Esophagus mucosa (tissue), 1 donor: Measurements from ENCODE around the gene SET. TPM values are rescaled to one million over a fixed set of nuclear protein-coding genes. Genes with fewer than 3 reads are reported as not detected.

ENCODE experiments used
- ATAC-seq: fragments of 200-7000 bp; cut with Tn5 transposase; one replicate; pipeline ENCODE4 v1.9.1; 2020
- total RNA-seq: library from RNA; stranded (reverse); gene quantifications from one replicate; pipeline ENCODE4 v1.2.4, GENCODE V29; 2023
- donor health status: DM: yes; HTN: yes; CAD: no.

SET gene
- total RNA-seq, 1 donor from 2014 or later = 267 TPM

DNA sequence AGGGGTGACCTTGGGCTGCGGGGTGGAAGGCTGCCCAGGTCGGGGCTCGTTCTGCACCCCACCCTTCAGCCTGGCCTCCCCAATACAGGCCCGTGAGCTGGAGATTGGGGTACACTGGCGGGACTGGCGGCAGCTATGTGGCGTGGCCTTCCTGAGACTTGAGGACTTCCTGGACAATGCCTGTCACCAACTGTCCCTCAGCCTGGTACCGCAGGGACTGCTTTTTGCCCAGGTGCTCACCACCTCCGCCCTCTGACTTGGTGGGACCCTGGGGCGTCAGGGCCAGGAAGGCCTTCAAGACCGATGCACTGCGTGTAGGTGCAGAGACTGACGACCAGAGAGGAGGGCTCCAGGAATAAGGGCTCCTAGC is 24.4 kb downstream of the SET start:
- peak; percentile 22 for ATAC-seq

DNA sequence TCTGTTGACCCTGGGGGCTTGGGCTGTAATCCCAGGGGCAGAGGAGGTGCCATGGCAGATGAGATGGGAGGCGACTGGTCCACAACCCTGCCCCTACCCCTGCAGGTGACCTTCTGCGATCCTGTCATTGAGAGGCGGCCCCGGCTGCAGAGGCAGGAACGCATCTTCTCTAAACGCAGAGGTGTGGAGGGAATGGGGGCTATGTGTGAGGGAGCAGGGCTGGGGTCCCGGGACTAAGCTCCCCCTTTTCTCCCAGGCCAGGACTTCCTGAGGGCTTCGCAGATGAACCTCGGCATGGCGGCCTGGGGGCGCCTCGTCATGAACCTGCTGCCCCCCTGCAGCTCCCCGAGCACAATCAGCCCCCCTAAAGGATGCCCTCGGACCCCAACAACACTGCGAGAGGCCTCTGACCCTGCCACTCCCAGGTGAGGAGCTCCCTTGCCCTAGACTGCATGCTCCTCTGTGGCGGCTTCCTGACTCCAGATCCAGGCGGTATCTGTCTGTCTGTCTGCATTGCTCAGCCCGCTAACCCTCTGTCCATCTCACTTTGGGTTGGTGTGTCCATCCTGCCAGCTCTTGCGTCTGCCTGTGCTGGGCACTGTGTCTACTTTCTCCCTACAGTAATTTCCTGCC is 25.0 kb downstream of the SET start:
- ATAC-seq = no peak

DNA sequence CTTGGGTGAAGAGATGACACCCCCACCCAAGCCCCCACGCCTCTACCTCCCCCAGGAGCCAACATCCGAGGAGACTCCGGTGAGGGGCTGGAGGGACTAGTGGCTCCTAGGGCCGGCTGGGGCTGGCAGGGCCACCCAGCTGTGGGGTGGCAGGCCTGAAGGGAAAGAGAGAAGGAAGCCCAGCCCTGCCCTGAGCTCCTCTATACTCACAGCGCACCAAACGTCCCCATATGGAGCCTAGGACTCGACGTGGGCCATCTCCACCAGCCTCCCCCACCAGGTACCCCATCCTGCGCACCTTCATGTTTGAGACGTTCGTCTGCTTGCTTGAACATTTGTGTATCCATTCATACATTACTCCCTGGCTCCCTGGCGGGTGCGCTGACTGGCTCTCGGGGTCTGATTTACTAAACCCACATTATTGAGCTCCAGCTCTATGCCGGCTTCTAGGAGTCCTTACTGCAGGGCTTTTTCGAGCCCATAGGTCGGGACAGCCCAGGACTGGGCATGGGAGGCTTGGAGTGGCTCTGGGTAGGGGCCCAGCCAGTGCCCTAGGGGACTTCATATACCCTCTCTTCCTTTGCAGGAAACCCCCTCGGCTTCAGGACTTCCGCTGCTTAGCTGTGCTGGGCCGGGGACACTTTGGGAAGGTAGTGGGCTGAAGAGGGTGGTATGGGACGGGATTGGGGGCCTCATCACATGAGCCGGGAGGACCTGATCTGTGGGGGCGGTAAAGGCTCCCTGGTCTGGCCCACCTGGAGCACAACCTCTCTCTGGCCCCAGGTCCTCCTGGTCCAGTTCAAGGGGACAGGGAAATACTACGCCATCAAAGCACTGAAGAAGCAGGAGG is 25.8 kb downstream of the SET start:
- ATAC-seq = no peak

DNA sequence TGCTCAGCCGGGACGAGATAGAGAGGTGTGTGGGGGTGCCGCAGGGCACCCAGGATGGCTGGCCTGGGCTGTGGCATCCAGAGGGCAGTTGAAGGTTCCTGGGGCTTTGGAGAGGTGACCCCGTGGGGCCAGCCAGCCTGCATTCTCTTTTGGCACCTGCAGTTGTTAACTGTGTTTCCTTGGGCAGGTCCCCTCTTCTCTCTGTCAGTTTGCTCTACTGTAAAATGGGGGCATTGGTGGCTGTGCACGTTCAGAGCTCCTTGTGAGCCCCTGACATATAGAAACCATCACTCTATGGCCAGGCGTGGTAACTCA is 26.4 kb downstream of the SET start:
- no peak for ATAC-seq

DNA sequence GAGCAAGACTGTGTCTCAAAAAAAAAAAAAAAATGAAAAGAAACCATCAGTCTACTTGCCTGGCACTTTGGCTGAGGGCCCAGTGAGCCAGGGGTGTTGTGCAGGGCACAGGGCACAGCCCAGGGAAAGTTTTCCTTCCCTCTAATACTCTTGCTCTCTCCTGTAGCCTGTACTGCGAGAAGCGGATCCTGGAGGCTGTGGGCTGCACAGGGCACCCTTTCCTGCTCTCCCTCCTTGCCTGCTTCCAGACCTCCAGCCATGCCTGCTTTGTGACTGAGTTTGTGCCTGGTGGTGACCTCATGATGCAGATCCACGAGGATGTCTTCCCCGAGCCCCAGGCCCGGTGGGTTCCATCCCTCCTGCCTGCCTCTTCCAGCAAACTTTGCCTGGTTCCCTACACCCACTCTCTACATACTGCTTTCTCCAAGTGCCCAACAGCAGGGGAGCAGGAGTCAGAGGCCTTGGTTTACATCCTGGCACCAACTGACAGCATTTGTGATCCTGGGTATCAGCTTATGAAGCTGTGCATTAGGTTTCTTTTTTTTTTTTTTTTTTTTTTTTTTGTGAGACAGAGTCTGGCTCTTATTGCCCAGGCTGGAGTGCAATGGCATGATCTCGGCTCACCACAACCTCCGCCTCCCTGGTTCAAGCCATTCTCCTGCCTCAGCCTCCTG is 27.7 kb downstream of the SET start:
- ATAC-seq = no peak

DNA sequence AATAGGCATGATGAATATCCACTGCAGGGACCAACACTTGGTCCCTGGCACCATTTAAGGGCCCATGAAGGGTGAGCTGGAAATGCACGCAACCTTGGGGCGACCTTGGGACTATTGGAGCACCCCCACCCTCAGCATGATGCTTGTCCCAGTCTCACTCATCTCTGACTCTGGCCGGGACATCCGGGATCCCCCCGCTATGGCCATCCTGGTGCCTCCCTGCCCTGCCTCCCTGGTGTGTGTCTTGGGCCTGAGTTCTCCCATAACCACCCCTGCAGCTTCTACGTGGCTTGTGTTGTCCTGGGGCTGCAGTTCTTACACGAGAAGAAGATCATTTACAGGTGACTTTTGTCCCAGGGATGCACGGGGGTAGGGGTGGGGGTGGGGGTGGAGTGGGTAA is 29.0 kb downstream of the SET start:
- no peak for ATAC-seq

DNA sequence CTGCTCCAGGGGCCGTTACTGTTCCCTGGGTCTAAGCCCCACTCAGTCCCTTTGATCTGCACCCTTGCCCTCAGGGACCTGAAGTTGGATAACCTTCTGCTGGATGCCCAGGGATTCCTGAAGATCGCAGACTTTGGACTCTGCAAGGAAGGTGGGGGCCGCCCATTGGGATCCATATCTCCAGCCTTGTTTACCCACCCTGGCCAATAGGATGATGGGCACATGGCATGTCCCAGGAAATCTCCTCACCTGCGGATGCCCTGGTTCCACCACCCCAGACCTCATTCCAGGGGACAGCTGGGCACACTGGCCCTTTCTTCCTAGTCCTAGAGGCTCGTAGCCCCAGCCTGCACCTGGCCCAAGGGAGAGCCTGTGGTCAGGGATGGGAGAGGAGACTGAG is 29.5 kb downstream of the SET start:
- ATAC-seq = no peak

DNA sequence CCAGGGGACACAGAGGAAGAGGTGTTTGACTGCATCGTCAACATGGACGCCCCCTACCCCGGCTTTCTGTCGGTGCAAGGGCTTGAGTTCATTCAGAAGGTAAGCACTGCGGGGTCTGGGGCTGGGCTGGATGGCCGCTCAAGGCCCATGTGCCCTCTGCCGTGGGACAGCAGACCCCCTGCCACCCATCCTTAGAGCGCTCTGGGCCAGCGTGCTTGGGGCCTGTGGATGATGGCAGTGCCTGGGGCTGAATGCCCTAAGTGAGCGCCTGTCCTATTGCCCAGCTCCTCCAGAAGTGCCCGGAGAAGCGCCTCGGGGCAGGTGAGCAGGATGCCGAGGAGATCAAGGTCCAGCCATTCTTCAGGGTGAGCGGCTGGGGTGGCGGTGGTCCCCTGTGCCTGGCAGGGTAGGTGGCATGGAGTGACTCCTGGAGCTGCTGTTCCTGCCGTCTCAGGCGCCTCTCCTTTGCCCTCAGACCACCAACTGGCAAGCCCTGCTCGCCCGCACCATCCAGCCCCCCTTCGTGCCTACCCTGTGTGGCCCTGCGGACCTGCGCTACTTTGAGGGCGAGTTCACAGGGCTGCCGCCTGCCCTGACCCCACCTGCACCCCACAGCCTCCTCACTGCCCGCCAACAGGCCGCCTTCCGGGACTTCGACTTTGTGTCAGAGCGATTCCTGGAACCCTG is 31.0 kb downstream of the SET start:
- ATAC-seq = no peak

DNA sequence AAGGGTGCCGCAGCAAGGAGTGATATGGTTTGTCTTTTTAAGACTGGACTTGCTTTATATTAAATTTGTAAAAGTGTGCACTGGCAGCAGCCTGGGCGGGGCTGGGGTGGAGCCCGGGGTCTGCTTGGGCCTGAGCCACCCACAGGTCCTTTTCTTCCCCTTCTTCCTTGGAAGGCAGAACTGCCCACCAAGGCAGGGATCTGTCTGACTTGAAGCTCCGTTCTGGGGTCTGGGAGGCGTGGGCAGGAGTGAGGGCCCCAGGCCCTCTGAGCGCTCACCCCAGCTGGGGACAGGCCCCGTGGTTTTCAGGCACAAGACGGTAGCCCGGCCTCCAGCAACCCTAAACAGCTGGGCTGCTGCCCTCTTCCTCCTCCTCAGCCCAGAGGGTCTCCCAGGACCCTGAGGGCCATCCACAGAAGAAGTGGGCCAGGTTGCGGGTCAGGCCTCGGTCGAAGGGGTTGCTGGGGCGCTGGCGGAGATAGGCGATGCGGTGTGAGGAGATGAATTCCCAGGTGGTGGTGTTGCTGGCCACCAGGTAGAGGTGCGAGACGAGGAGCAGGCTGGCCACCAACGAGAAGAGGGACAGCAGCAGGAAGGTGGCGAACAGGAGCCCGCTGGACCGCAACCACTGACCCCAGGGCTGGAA is 31.9 kb downstream of the SET start:
- ATAC-seq = no peak

DNA sequence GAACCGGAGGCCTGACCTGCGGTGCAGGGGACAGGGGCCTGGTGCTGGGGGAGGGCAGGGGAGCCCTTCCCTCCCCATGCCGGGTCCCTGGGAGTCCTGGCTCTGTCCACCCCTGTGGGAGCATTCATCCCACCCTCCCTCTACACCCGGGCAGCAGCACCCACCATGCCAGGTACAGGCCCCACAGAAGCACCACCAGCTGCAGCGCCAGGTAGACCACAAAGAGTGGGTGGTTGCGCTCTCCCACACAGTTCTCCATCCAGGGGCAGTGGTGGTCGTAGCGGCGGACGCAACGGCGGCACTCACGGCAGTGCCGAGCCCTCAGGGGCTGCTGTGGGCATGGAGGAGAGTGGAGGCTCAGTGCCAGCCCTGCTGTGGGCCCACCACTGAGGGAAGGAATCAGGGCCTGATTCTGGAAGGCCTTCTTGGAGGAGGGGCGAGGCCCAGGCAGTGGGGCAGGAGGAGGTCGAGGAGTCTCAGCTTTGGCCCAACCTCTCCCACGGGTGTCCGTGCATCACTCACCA is 32.5 kb downstream of the SET start:
- ATAC-seq = no peak

DNA sequence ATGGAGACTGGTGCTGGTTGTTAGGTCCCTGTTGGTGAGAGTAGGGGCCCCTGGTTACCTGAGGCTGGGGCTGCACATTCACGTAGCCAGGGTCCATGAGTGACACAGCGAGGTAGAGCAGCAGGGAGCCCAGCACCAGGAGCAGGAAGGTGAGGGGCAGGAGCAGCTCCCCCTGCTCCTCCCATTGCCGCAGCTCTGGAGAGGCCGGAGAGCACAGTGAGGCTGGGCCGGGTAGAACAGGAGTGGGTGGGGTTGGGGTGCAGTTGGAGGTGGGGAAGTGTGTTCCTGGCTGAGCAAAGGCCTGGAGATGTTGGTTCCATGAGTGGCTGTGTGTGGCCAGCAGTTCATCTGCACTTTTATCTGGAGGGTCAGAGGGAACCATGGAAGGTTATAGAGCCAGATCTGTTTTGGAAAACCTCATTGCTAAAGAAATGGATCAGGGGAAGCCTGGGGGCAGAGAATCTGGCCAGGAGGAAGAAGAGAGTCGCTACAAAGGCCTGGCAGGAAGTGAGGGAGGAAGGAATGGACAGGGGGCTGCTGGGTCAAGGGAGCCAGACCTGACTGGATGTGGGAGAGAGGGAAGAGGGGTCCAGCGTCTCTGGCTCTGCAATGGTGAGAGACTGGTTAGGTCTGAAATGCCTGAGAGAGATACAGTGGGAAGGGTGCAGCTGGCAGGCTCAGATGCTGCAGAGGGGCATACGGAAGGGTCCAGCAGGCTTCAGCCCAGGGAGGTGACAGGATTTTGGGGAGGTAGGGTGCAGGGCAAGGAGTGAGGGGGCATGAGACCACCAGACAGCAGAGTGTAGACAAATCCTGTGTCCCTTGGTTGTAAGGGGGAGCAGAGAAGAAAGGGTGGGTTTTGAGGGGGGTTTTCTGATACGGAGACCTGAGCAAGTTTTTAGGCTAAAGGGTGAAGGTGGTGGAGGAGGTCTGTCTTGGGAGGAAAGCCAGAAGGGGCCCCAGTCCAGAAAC is 33.6 kb downstream of the SET start:
- no peak for ATAC-seq

DNA sequence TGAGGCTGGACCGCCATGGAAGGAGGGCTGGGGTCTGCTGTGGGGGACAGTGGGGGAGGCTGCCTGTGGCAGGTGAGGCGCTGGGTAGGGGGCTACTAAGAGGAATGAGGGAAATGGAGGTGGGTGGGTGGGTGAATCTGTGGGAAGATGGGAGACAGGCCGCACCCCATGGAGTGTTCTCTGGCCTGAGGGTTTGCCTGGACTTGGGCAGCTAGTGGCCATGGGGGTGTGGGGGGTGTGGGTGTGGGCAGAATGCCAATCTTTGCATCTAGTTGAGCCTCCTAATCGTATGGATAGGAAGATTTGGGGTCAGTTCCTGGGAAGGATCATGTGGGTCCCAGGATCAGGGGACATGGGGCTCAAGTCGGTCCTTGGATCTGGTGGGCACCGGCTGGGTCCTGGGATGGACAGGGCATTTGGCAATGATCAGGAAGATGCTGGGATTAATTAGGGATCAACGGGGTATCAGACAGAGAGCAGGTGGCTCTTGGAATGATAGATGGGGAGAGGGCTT is 34.4 kb downstream of the SET start:
- no peak for ATAC-seq

DNA sequence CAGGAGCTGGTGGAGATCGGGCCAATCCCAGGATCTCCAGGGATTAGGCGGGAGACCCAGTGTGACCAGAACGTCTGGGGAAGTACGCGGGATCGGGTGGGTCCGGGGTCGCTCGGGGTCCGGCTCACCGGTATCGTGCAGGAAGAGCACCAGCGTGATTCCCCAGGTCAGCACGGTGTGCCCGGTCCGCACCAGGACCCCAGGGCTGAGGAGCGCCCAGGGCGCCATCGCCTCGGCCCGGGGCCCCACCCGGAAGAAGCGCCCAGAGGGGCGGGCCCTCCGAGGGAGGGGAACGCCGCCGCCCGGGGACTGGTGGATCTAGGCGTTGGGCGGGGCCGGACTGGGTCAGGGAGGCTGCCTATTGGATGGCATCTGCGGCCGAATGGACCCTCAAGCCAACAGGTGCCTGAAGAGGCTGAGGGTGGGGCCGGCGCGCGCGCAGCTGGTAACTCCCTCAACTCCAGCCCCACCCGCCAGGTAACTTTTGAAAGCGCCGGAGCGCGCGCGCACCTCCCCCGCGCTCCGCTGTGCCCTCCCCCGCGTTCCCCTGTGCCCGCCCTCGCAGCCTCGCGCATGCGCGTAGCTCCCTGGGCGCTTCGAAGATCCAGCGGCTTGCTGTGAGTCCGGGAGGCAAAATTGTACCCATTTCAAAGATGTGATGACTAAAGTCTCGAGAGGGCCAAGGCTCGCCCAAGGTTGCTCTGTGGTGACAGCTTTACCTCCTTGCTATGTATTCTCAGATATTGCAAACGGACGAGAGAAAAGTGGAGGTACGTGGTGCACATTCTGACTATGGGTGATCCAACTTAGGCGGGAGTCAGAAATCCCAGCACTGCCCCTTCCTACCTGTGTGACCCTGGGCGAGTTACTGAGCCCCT is 35.1 kb downstream of the SET start, which contains the start of gene ZDHHC12:
Gene ZDHHC12 (minus strand): TSS at position 262 of the 878 bp plus-strand sequence. CDS start 34 bp downstream, at position 228.
- peak; percentile 95 for ATAC-seq

DNA sequence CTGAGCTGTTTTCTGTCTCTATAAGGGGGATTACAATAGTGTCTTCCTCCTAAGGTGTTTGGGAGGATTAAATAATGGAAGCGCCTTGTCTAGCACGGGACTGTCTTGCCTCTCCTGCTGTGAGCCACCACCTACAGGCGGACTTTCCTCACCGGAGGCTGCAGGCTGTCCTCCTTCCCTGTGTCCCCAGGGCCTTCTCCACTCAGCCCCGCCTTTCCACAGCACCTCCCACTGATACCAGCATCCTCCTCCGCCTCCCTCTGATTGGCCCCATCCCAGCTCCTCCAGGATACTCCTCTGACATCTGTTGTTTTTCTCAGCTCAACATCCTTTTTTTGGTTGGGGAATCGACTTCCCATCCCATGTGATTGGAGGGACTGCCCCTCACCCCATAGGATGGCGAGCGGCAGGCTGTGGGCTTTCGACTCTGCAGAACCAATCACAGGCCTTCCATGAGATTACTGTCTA is 35.8 kb downstream of the SET start:
- ATAC-seq = peak; percentile 31

DNA sequence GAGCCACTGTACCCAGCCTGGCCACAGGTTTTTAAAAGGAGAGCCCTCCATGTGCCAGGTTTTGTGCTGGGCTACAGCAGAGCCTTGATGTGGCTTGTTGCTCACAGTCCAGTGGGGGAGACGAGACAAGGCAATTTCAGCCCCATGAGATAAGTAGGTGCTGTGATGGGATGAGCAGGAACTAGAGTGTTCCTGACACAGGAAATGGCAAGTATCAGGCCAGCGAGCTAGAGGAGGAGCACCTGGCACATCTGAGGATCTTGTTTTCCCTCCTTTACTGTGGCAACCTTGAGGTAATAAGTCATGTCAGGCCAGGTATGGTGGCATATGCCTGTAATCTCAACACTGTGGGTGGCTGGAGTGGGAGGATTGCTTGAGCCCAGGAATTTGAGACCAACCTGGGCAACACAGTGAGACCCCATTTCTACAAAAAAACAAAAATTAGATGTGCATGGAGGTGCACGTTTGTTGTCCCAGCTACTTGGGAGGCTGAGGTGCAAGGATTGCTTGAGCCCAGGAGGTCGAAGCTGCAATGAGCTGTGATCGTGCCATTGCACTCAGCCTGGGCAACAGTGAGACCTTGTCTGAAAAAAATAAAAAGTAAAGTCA is 38.7 kb downstream of the SET start:
- no peak for ATAC-seq

DNA sequence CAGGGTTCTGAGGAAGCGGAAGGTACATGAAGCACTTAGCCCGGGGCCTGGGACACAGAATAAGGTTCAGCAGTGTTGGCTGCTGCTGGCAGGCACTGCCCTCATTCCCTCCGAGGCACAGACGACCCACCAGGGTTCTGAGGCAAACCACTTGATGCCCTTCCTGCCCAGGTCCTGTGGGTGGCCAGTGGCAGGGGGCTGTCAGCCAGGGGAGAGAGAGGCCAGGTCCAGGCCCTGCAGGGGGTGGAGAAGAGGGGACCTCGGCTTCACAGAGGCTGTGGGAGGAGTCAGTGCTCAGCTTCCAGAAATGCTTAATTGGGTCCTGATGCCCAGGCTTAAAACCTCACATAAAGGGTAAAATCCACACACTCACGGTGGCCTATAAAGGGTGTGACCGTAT is 39.3 kb downstream of the SET start:
- no peak for ATAC-seq

DNA sequence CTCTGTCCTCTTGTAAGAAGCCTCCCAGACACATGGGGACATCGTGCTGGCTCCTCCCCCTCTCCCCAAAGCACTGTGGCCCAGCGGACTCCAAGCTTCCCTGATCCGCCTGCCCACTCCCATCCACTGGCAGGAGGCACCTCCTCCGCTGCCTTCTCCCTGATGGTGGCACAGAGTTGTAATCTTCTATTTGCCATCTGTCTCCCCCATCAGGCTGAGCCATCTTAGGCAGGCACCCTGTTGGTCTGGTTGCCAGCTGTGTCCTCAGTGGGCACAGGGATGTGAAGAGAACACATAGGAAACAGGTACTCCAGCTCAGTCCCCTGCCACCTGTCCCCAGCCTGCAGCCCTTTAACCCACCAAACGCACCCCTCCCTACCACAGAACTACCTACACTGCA is 40.3 kb downstream of the SET start:
- ATAC-seq = no peak

DNA sequence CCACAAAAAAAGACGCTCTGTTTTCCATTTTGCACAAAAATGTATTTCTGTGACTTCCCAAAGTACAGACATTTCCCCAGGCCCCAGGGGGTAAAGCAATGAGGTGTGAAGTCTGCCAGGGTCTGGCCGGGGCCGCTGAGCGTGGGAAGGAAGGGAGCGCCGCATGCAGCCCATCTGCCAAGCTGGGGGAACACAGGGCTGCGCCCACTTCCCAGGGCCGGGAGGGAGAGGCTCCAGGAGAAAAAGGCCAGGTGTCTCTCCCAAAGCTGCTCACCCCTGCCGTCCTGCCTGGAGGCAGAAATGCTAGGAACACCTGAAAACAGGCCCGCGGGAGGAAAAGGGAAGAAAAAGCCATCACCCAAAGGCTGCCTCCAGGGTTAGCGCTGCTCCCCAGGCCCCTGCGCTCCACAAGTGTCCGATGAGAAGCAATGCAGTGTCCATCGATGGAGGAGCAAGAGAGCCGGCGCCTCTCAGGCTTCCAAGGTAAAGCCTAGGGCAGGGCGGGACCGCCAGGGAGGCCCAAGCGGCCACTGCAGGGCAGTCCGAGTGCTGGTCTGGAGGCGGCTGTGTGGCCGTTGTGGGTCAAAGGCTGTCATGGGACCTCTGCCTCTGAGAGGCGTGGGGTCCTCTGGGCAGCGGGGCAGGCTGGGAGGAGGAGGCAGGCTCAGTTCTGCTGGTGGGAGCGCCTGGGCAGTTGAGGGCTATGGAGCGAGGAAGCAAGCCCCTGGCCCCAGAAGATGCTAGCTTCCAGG is 40.9 kb downstream of the SET start:
- no peak for ATAC-seq

DNA sequence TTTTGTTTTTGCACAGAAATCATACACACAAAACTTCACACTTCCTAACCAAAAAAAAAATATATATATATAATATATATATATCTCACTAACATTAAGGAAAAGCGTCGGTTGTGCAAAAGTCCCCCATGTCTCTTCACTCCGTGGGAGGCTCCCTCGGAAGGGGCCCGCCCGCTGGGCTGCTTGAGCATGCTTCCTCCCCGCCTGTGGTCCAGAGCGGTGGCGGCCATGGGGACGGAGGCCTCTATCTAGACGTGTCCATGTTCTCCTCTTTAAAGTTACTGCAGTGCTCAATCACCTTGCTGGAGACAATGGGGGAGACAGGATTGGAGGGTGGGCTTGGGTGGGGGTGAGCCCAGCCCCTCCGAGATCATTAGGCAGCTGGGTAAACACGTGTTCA is 42.1 kb downstream of the SET start:
- no peak for ATAC-seq
